Stimulated activated CD8-positive, alpha-beta memory T cell treated with anti-CD3 and anti-CD28 coated beads, Interleukin-4, amount 100 ng/mL, for 48 hours (primary cell): ENCODE data around the gene FRMD4A.

ENCODE experiments used
- DNase-seq: peaks from one replicate; pipeline ENCODE4 v3.0.0-alpha.2; 2020

Gene FRMD4A

DNA sequence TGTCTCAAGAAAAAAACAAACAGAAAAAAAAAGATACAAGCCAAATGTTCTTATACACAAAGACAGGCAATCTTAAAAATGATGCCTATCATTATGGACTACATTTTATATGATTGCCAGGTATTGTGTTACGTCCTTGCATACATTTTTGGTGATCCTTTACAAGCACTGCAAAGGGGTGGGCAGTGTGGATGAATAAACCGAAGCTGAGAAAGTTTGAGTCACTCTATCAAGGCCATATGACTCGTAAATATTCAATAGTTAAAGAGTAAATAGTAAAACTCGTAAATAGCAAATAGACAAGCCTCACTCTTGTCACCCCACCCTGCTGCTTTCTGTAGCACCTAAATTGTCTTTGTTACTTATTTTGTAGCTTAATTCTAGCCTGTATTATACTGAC lies 326.2 kb downstream of the FRMD4A start:
- DNase-seq = no peak

GRCh38 chr10:14003517-14004184 lies 327.1 kb downstream of the FRMD4A start:
- no peak for DNase-seq

GRCh38 chr10:14001298-14002040 lies 329.3 kb downstream of the FRMD4A start:
- no peak for DNase-seq

GRCh38 chr10:13998163-13998835 lies 332.4 kb downstream of the FRMD4A start:
- DNase-seq = no peak

GRCh38 chr10:13997650-13998049 lies 333.1 kb downstream of the FRMD4A start:
- DNase-seq = no peak

- DNase-seq = no peak
These were observed 335.8 kb downstream of the FRMD4A start for GRCh38 chr10:13994932-13995331.

- no peak for DNase-seq
These were observed 337.0 kb downstream of the FRMD4A start for GRCh38 chr10:13993673-13994089.

- DNase-seq = no peak
These were observed 337.6 kb downstream of the FRMD4A start for GRCh38 chr10:13993169-13993568.

DNA sequence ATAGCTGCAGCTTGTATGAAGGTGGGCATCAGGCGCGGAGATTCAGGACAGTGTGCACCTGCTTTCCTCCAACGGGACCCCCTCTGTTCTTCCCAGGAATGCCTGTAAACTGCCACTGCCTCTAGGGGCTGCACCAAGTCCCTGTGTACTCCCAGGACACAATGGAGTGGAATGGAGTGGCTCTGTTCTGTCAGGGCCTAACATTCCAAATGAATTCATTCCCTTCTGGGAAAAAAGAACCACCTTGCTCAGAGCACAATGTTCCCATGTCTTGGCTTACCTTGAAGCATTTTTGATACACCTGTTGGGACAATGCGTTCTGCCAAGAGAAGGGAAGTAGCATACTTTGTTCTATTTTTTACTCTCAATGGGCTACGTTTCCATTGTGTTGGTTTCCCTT lies 339.4 kb downstream of the FRMD4A start:
- no peak for DNase-seq

GRCh38 chr10:13990946-13991345 lies 339.8 kb downstream of the FRMD4A start:
- no peak for DNase-seq

DNA sequence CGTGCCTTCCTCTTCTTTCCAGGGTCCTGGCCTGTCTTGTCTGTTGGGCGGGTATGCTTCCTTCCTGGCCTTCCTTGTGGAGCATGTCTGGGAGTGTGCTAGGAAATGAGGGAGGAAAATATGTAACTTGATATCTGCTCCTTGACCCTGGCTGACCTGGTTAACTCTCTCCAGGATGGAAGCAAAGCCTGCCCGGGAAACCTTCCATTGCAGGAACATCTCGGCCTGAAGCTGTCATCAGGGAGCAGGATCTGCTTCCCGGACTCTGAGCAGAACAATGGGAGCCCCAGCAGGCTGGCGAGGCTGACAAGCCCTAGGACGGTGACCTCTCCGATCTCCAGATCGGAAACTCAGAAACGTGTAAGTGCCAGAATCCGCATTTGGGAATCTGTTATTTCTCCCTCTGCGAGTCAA lies 340.3 kb downstream of the FRMD4A start:
- no peak for DNase-seq

DNA sequence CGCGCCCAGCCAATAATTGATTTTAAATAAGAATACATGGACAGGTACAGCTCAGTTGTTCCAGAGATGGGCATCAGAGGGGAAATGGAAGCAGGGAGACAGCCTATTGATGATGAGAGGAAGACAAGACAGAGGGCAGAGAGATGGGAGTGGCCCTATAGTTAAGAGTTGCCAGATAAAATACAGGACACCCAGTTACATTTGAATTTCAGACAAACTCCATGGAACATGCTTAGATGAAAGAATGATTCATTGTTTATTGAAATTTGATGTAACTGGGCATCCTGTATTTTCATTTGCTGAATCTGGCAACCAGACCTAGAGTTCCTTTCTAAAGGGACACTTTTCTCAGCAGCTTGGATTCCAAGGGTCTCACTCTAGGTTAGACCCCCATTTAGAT lies 341.1 kb downstream of the FRMD4A start:
- DNase-seq = no peak

DNA sequence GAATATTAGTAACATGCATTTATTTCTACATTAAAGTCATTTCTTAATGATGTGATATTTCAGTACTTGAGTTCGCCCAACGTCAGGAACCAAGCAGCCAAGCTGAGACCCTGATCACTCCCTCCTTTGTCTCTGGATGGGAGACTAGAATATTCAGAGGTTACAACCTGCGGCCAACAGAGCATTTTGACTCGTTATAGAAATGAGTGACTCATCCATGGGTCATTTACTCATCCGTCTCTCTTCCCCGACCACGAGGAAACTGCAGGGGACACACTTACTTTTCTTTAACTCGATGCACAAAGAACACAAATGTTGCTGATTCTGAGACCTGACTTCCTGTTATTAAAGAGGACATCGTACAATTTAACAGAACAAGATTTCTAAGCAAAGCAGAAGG lies 343.3 kb downstream of the FRMD4A start:
- no peak for DNase-seq

- no peak for DNase-seq
These were observed 346.0 kb downstream of the FRMD4A start for GRCh38 chr10:13984647-13985155.

GRCh38 chr10:13983035-13983434 lies 347.7 kb downstream of the FRMD4A start:
- DNase-seq = no peak

GRCh38 chr10:13978533-13979115 lies 352.1 kb downstream of the FRMD4A start:
- DNase-seq = no peak

DNA sequence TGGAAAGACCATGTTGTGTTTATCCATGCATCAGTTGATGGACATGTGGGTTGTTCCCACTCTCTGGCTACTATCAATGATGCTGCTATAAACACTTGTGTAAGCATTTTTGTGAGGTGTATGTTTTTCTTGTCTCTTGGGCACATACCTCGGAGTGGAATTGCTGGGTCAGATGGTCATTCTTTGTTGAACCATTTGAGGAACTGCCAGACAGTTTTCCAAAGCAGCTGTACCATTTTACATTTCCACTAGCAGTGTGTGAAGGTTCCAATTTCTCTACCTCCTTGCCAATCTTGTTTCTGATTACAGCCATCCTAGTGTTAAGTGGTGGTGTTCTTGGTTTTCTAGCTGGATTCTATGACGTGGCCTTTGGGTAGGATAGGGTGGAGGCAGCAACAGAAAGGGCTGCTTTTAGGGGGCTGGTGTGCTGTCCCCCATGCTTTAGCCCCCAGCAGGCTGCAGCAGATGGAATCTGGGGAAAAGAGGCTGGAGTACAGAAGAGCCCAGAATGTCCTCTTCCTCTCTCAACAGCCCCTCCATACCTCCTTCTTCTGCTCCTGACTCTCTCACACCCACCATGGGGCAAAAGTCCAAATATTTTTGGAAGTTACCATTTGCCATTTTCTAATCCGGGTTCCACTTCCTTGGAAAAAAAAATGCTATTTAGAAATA lies 352.7 kb downstream of the FRMD4A start:
- DNase-seq = no peak

DNA sequence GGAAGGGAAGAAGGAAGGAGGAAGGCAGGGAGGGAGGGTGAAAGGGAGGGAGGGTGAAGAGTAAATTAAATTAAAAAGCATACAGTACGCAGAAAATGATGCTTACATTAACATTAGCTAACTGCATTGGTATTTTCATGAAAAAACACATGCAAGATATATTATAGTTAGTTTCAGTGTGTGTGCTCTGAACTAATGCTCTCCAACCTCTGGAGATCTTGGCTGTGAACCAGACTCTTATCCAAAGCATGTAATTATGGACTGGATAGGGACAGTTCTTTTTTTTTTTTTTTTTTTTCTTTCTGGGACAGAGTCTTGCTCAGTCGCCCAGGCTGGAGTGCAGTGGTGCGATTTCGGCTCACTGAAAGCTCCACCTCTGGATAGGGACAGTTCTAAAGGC lies 357.0 kb downstream of the FRMD4A start:
- DNase-seq = no peak

DNA sequence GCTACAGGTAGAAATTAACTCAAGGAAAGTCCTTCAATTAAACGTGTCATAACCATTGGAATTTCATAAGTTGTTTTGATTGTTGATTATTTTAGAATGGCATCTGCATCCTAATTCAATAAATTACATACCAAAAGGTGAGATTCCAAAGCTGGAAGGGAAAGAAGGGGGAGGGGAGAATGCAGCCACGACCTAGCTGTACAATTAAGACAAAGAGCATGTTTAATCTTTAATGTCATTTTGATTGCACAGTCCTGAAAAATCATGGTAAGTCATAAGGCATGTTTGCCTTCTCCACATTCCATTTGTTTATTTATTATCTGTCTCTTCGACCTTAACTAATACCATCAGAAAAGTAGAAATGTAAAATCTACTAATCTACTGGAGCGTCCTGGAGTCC lies 358.1 kb downstream of the FRMD4A start:
- no peak for DNase-seq

GRCh38 chr10:13971601-13972475 lies 358.9 kb downstream of the FRMD4A start:
- no peak for DNase-seq

GRCh38 chr10:13970957-13971353 lies 359.8 kb downstream of the FRMD4A start:
- no peak for DNase-seq
